ENCODE measurements around the gene ZNF777. TPM values are rescaled to one million over a fixed set of nuclear protein-coding genes. Genes with fewer than 3 reads are reported as not detected.

ZNF777 gene
- polyA plus RNA-seq, 1 donor from 2014 or later, result 6.1 TPM

GRCh38 chr7:149509774-149510173 lies 48.9 kb upstream of the ZNF777 start:
- peaks cover 6% of the 10 kb centered on the region for H3K9me3 ChIP-seq (ENCODE audit: low read length)
- no peaks in the 10 kb centered on the region for H4K20me1 ChIP-seq (ENCODE audit: insufficient read depth)
- TF ChIP-seq TAF1 (IDR thresholded peaks at IDR 0.05; ENCODE audit: low read depth) (no peak), SMC3 (conservative IDR thresholded peaks at IDR 0.05; ENCODE audit: poor library complexity) (no peak), CTCF (IDR thresholded peaks at IDR 0.05; ENCODE audit: poor library complexity, severe bottlenecking) (no peak)
- no peak overlapping the region for H3K4me3 ChIP-seq (ENCODE audit: low read length)
- no peaks in the 10 kb centered on the region for H3K27me3 ChIP-seq (ENCODE audit: insufficient read depth, low read depth, low read length)
- H3K4me2 ChIP-seq (ENCODE audit: low read length), result no peak overlapping the region
- H3K79me2 ChIP-seq (replicated peaks; ENCODE audit: insufficient read depth, low read length), result no peaks in the 10 kb centered on the region
- no peak overlapping the region for H2AFZ ChIP-seq (ENCODE audit: low read depth, low read length)
- H3K27ac ChIP-seq (ENCODE audit: low read length), result no peak overlapping the region
- no peak overlapping the region for H3K9ac ChIP-seq (ENCODE audit: low read length)
- H3K36me3 ChIP-seq (ENCODE audit: insufficient read depth, low read length), result no peaks in the 10 kb centered on the region
- H3K9me2 ChIP-seq (ENCODE audit: insufficient read depth, low read length), result no peaks in the 10 kb centered on the region
- no peaks in the 10 kb centered on the region for H3F3A ChIP-seq (ENCODE audit: insufficient read depth, low read length, poor library complexity, severe bottlenecking)

GRCh38 chr7:149505551-149505950 lies 44.7 kb upstream of the ZNF777 start:
- H3K27me3 ChIP-seq (ENCODE audit: insufficient read depth, low read depth, low read length), result no peaks in the 10 kb centered on the region
- H3K79me2 ChIP-seq (replicated peaks; ENCODE audit: insufficient read depth, low read length), result no peaks in the 10 kb centered on the region
- H3K4me2 ChIP-seq (ENCODE audit: low read length), result no peak overlapping the region
- no peak overlapping the region for H3K4me3 ChIP-seq (ENCODE audit: low read length)
- H4K20me1 ChIP-seq (ENCODE audit: insufficient read depth), result no peaks in the 10 kb centered on the region
- H3K9me2 ChIP-seq (ENCODE audit: insufficient read depth, low read length), result no peaks in the 10 kb centered on the region
- TF ChIP-seq EP300 (conservative IDR thresholded peaks at IDR 0.05; ENCODE audit: poor library complexity, severe bottlenecking) (no peak), EZH2 (IDR thresholded peaks at IDR 0.05; ENCODE audit: borderline replicate concordance, insufficient read depth, low read length, poor library complexity, severe bottlenecking) (no peak), RAD21 (conservative IDR thresholded peaks at IDR 0.05) (no peak), TAF1 (IDR thresholded peaks at IDR 0.05; ENCODE audit: low read depth) (no peak), MXI1 (conservative IDR thresholded peaks at IDR 0.05; ENCODE audit: poor library complexity, severe bottlenecking) (no peak), SMC3 (conservative IDR thresholded peaks at IDR 0.05; ENCODE audit: poor library complexity) (no peak), POLR2AphosphoS5 (IDR thresholded peaks at IDR 0.05) (no peak), REST (IDR thresholded peaks at IDR 0.05; ENCODE audit: borderline replicate concordance) (no peak), CTCF (IDR thresholded peaks at IDR 0.05; ENCODE audit: poor library complexity, severe bottlenecking) (no peak)
- no peaks in the 10 kb centered on the region for H3F3A ChIP-seq (ENCODE audit: insufficient read depth, low read length, poor library complexity, severe bottlenecking)
- H2AFZ ChIP-seq (ENCODE audit: low read depth, low read length), result no peak overlapping the region
- H3K36me3 ChIP-seq (ENCODE audit: insufficient read depth, low read length), result no peaks in the 10 kb centered on the region
- H3K9me3 ChIP-seq (ENCODE audit: low read length), result peaks cover 6% of the 10 kb centered on the region
- H3K9ac ChIP-seq (ENCODE audit: low read length), result no peak overlapping the region
- no peak overlapping the region for H3K27ac ChIP-seq (ENCODE audit: low read length)
